LNCAP (cell line): ENCODE data around the gene KCNH2.

Source experiments
- TF ChIP-seq, protein P1 (sequence below): fragments of 450-650 bp; IDR thresholded peaks from 2 replicates; pipeline ENCODE4 v1.5.1; 2017; ENCODE audit warnings: mild to moderate bottlenecking

KCNH2 gene

DNA sequence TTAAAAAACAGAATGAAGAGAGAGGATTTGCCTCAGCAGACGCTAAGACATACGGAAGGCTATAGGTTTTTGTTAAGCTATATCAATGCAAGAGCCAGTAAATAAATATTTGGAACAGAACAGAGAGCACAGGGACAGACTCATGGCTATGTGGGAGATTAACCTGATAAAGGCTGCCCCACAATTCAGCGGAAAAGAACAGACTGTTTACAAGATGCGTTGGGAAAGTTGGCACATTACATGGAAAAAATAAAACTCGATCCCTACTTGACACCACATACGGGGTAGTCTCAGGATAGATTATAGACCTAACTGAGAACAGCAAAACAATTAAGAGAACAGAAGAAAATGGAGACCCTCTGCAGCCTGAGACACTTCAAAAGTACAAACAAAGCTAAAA, 10.8 kb downstream of the KCNH2 start:
- TF ChIP-seq, protein P1, sequence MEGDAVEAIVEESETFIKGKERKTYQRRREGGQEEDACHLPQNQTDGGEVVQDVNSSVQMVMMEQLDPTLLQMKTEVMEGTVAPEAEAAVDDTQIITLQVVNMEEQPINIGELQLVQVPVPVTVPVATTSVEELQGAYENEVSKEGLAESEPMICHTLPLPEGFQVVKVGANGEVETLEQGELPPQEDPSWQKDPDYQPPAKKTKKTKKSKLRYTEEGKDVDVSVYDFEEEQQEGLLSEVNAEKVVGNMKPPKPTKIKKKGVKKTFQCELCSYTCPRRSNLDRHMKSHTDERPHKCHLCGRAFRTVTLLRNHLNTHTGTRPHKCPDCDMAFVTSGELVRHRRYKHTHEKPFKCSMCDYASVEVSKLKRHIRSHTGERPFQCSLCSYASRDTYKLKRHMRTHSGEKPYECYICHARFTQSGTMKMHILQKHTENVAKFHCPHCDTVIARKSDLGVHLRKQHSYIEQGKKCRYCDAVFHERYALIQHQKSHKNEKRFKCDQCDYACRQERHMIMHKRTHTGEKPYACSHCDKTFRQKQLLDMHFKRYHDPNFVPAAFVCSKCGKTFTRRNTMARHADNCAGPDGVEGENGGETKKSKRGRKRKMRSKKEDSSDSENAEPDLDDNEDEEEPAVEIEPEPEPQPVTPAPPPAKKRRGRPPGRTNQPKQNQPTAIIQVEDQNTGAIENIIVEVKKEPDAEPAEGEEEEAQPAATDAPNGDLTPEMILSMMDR: no peak

DNA sequence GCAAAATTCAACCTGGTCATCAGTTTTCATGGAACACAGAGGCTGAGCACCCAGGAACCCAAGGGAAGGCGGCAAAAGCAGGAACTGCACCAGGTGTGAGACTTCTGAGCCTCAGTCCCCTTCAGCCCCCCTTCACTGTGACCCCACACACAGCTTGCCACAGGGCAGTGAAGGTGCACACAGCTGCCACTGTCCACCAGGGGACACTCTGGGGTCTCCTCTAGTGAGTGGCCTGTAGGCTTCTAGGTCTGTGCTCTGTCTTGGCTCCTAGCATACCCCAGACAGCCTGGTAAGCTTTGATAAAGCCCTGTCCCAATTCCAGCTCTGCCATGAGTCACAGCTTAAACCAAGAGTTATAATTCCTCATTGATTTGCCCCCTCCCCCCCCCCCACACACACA, 12.1 kb downstream of the KCNH2 start:
- TF ChIP-seq, protein P1: no peak

DNA sequence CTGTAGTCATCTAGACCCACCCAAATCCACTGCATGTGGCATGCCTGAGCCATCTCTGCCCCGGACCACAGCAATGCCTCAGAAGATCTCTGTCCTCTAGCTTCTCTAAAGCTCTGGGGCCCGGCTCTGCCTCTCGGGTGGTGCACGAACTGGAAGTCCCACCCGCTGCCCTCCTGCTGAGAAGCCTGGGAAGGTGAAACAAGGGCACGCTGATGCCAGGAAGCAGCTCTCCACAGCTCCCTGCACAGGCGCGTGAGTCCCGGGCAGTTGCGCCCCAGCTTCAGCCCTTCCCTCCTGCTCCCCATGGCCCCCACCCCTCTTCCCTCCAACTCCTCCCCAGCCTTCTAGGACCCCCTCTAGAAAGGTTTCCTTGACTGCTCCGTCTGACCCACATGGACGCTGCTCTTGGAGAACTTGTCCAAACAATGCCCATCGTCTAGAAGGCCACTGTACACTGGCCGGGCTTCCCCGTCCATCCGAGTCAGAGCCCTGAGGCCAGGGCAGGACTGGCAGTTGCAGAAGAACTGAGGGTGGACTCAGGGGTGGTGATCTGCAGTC, 12.8 kb downstream of the KCNH2 start:
- TF ChIP-seq, protein P1: no peak

DNA sequence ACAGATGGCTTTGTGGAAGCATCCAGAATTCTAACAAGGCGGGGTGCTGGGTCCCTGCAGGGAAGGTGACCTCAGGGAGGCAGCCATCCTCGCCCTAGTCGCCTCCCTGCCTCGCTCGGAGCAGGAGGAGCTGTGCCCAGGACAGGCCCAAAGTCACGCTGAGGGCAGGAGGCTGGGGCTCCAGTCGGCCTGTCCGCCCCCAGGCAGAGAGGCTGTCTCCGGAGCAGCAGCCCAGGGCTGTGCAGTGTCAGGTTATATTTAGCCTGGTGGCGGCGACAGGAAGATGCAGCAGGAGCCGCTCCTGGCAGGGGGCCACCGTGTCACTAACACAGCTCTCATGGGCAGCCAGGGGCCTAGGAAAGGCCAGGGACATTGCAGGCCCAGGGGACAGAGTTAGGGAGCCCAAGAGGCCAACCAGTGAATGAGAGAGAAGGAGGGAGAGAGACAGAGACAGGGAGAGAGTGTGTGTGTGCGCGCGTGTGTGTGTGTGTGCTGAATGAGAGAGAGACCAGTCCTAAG, 13.5 kb downstream of the KCNH2 start:
- TF ChIP-seq, protein P1: no peak

DNA sequence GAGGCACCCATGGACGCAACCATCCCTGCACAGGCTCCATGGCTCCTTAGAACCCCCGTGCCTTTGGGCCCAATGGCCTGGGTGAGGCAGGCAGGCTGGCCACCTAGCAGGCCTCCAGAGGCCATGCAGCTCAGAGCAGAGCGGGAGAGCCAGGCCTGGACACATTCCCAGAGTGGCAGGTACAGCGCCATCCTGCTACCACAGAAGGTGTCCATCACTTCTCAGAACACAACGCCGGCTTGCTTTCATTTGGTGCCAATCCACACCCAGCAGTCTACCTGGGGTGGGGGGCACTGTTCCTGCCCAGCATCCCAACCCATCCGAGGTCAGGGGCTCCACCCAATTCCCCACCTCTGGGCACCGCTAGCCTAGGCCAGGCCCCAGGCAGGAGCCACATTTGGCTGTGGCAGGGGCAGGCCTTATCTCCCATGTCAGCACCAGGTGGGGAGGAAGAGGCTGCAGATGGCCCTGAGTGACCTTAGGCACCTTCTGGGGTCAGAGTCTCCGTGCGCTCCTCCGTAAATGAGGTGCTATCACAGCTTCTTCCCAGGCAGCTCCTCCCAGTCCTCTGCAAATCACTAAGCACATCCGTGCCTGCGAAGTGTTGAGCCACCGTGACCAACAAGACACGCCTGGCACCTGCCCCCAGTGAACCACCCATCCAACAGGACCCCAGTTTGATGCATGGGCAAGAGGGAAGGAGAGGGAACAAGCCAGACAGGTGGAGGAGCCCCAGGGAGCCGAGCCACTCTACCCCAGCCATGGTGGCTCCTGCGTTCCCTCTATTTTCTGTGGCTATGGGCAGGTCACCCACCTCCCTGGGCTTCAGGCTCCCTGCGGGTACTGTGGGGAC, 14.2 kb downstream of the KCNH2 start:
- TF ChIP-seq, protein P1: no peak

DNA sequence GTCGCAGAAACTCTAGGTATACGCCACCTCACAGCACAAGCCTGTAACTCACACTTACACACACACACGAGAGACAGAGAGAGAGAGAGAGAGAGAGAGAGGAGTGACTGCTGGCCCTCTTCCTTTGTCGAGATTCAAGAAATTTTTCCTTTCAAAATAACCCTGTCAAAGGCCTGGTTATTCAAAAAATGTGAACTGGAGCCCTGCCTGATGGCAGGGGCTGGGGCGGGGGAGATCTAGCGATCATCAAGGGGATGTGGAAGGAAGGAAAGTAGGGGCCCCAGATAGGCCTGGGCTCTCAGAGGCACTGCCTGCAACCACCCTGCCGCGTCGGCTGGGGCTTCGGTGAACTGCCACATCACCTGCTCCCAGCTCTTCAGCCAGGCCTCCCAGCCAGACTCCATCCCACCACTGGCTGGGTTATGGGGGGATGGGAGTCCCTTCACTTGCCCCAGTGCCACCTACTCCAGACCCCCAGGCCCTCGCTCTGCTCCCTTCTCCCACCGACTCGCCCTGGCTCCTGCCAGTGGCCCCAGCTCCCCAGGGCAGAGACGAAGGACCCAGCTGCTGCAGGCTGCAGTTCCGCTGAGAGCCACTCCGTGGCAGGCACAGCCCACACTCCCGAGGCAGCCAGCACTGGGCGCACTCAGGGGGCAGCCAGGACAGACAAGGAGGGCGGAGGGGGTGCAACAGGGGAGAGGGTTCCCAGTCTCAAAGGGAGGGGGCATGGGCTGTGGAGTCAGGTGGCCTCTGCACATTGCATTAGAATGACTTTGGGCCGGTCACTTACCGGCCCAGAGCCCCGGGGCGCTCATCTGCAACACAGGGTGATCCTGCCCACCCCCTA, 15.3 kb downstream of the KCNH2 start:
- TF ChIP-seq, protein P1: peak; percentile 63

DNA sequence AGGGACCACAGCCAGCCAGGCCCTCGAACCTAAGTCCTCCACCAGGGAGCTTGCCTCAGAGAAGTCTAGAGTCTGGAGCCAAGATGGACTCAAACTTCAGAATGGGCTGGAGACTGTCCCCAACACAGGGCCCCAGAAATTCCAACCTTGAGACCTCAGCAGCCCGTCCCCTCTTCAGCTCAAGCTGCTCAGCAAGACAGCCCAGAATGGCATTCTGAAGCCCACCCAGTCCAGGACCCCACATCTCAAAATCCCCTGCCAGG, 15.9 kb downstream of the KCNH2 start:
- TF ChIP-seq, protein P1: no peak
